ENCODE results near the gene ATP6V1B1.

ATP6V1B1 gene

GRCh38 chr2:70905443-70906421, 30.0 kb upstream of the ATP6V1B1 start:
- Histone ChIP-seq H3K4me2 (ENCODE audit: low read length) (no peak overlapping the region), H3K9me3 (ENCODE audit: low read length) (no peaks in the 10 kb centered on the region), H3K36me3 (ENCODE audit: insufficient read depth, low read length) (no peaks in the 10 kb centered on the region), H3K9ac (ENCODE audit: low read length) (no peak overlapping the region), H3F3A (ENCODE audit: insufficient read depth, low read length) (no peaks in the 10 kb centered on the region), H3K4me1 (ENCODE audit: insufficient read depth, low read length, severe bottlenecking) (no peaks in the 10 kb centered on the region), H2AFZ (ENCODE audit: low read length) (no peak overlapping the region), H4K20me1 (ENCODE audit: insufficient read depth, low read length) (no peaks in the 10 kb centered on the region), H3K79me2 (ENCODE audit: insufficient read depth, low read length) (no peaks in the 10 kb centered on the region), H3K4me3 (ENCODE audit: low read depth, low read length, poor library complexity, severe bottlenecking) (no peak overlapping the region), H3K9me2 (ENCODE audit: low read depth, low read length) (no peaks in the 10 kb centered on the region), H3K27me3 (ENCODE audit: insufficient read depth, low read length) (no peaks in the 10 kb centered on the region), H3K27ac (ENCODE audit: low read depth, low read length, poor library complexity, severe bottlenecking) (no peak overlapping the region)
- TF ChIP-seq CTCF (IDR thresholded peaks at IDR 0.05; ENCODE audit: low read length), result no peak
- TF ChIP-seq EZH2 (IDR thresholded peaks at IDR 0.05; ENCODE audit: borderline replicate concordance, low read length), result no peak

GRCh38 chr2:70906439-70907005, 29.2 kb upstream of the ATP6V1B1 start:
- H3K27me3 ChIP-seq (ENCODE audit: insufficient read depth, low read length), result no peaks in the 10 kb centered on the region
- H3K4me1 ChIP-seq (ENCODE audit: insufficient read depth, low read length, severe bottlenecking), result no peaks in the 10 kb centered on the region
- TF ChIP-seq CTCF (IDR thresholded peaks at IDR 0.05; ENCODE audit: low read length), result no peak
- TF ChIP-seq EZH2 (IDR thresholded peaks at IDR 0.05; ENCODE audit: borderline replicate concordance, low read length), result no peak
- H3K4me3 ChIP-seq (ENCODE audit: low read depth, low read length, poor library complexity, severe bottlenecking), result no peak overlapping the region
- H3K79me2 ChIP-seq (ENCODE audit: insufficient read depth, low read length), result no peaks in the 10 kb centered on the region
- no peaks in the 10 kb centered on the region for H3K9me3 ChIP-seq (ENCODE audit: low read length)
- no peak overlapping the region for H2AFZ ChIP-seq (ENCODE audit: low read length)
- H3K4me2 ChIP-seq (ENCODE audit: low read length), result no peak overlapping the region
- H3K9me2 ChIP-seq (ENCODE audit: low read depth, low read length), result no peaks in the 10 kb centered on the region
- no peak overlapping the region for H3K27ac ChIP-seq (ENCODE audit: low read depth, low read length, poor library complexity, severe bottlenecking)
- H3F3A ChIP-seq (ENCODE audit: insufficient read depth, low read length), result no peaks in the 10 kb centered on the region
- H3K36me3 ChIP-seq (ENCODE audit: insufficient read depth, low read length), result no peaks in the 10 kb centered on the region
- no peaks in the 10 kb centered on the region for H4K20me1 ChIP-seq (ENCODE audit: insufficient read depth, low read length)
- H3K9ac ChIP-seq (ENCODE audit: low read length), result no peak overlapping the region

GRCh38 chr2:70907130-70908057, 28.3 kb upstream of the ATP6V1B1 start:
- Histone ChIP-seq H3K27ac (ENCODE audit: low read depth, low read length, poor library complexity, severe bottlenecking) (no peak overlapping the region), H3K9me2 (ENCODE audit: low read depth, low read length) (no peaks in the 10 kb centered on the region), H3K27me3 (ENCODE audit: insufficient read depth, low read length) (no peaks in the 10 kb centered on the region), H3K4me2 (ENCODE audit: low read length) (no peak overlapping the region), H3F3A (ENCODE audit: insufficient read depth, low read length) (no peaks in the 10 kb centered on the region), H3K4me1 (ENCODE audit: insufficient read depth, low read length, severe bottlenecking) (no peaks in the 10 kb centered on the region), H2AFZ (ENCODE audit: low read length) (no peak overlapping the region), H4K20me1 (ENCODE audit: insufficient read depth, low read length) (no peaks in the 10 kb centered on the region), H3K9ac (ENCODE audit: low read length) (no peak overlapping the region), H3K9me3 (ENCODE audit: low read length) (no peaks in the 10 kb centered on the region), H3K4me3 (ENCODE audit: low read depth, low read length, poor library complexity, severe bottlenecking) (no peak overlapping the region), H3K79me2 (ENCODE audit: insufficient read depth, low read length) (no peaks in the 10 kb centered on the region), H3K36me3 (ENCODE audit: insufficient read depth, low read length) (no peaks in the 10 kb centered on the region)
- no peak for TF ChIP-seq EZH2 (IDR thresholded peaks at IDR 0.05; ENCODE audit: borderline replicate concordance, low read length)
- no peak for TF ChIP-seq CTCF (IDR thresholded peaks at IDR 0.05; ENCODE audit: low read length)

Measured in OCI-LY1 (cell line).